KBM-7 (cell line): Measurements from ENCODE around the gene FBXO42.

Source experiments
- DNase-seq: peaks from one replicate; pipeline ENCODE4 v3.0.0-alpha.2; 2015
- in situ Hi-C: fragments of 300-500 bp; cut with MboI; formaldehyde crosslinking; loops from 2 replicates; pipeline ENCODE4 v1.14.3; 2020; ENCODE audit warnings: low sequenced_read_pairs, low pct_unique_long_range_greater_than_20kb, mixed read lengths

Gene FBXO42

GRCh38 chr1:16211824-16212223, 140.5 kb downstream of the FBXO42 start:
- DNase-seq = no peak
- in situ Hi-C loops = no loop called here

GRCh38 chr1:16210581-16210980, 141.7 kb downstream of the FBXO42 start:
- no peak for DNase-seq
- in situ Hi-C loops = no loop called here

- DNase-seq = no peak
- in situ Hi-C loops = no loop called here
Measured at GRCh38 chr1:16209847-16210407, 142.4 kb downstream of the FBXO42 start.

- DNase-seq = no peak
- in situ Hi-C loops = no loop called here
Measured at GRCh38 chr1:16209132-16209846, 143.0 kb downstream of the FBXO42 start.

GRCh38 chr1:16208270-16208987, 143.9 kb downstream of the FBXO42 start:
- DNase-seq = no peak
- in situ Hi-C loops = no loop called here

- DNase-seq = no peak
- in situ Hi-C loops = no loop called here
Measured at GRCh38 chr1:16207318-16208269, 144.7 kb downstream of the FBXO42 start.

- peak; percentile 95 for DNase-seq
- in situ Hi-C loops = no loop called here
Measured at GRCh38 chr1:16206547-16207317, 145.5 kb downstream of the FBXO42 start.

- in situ Hi-C loops = no loop called here
- DNase-seq = no peak
Measured at GRCh38 chr1:16205891-16206546, 146.3 kb downstream of the FBXO42 start.

GRCh38 chr1:16205334-16205671, 147.0 kb downstream of the FBXO42 start:
- in situ Hi-C loops = no loop called here
- DNase-seq = no peak

GRCh38 chr1:16204634-16205333, 147.5 kb downstream of the FBXO42 start:
- in situ Hi-C loops = no loop called here

GRCh38 chr1:16204216-16204615, 148.1 kb downstream of the FBXO42 start:
- DNase-seq = no peak
- in situ Hi-C loops = no loop called here

More at GRCh38 chr1:16204634-16205333, 147.5 kb downstream of the FBXO42 start:
- DNase-seq = peak; percentile 38

GRCh38 chr1:16203550-16203949, 148.7 kb downstream of the FBXO42 start:
- DNase-seq = no peak
- in situ Hi-C loops = no loop called here

GRCh38 chr1:16202281-16203210, 149.7 kb downstream of the FBXO42 start:
- no peak for DNase-seq
- in situ Hi-C loops = no loop called here

GRCh38 chr1:16199700-16200099, 152.6 kb downstream of the FBXO42 start:
- no peak for DNase-seq
- in situ Hi-C loops = no loop called here

- no peak for DNase-seq
- in situ Hi-C loops = no loop called here
Measured at GRCh38 chr1:16199157-16199501, 153.2 kb downstream of the FBXO42 start.

- in situ Hi-C loops = no loop called here
- no peak for DNase-seq
Measured at GRCh38 chr1:16198444-16199156, 153.7 kb downstream of the FBXO42 start.
